Measurements from ENCODE around the gene RTN4. TPM values are rescaled to one million over a fixed set of nuclear protein-coding genes. Genes with fewer than 3 reads are reported as not detected.
A peak's percentile ranks its signal among the peaks of the same experiment; 100 is the strongest.

Gene RTN4
- total RNA-seq, 1 donor from 2014 or later: 384 TPM

GRCh38 chr2:54954158-54954557 is 96.1 kb downstream of the RTN4 start:
- no peak for TF ChIP-seq CTCF (conservative IDR thresholded peaks at IDR 0.05; ENCODE audit: low read depth, low read length)
- no peak for DNase-seq (ENCODE audit: low read depth)
- no peak overlapping the region for H3K4me3 ChIP-seq (ENCODE audit: low read depth, low read length)

- no peak overlapping the region for H3K4me3 ChIP-seq (ENCODE audit: low read depth, low read length)
- no peak for TF ChIP-seq CTCF (conservative IDR thresholded peaks at IDR 0.05; ENCODE audit: low read depth, low read length)
- no peak for DNase-seq (ENCODE audit: low read depth)
Observed at GRCh38 chr2:54952978-54953456, 97.2 kb downstream of the RTN4 start.

GRCh38 chr2:54952425-54952824 is 97.8 kb downstream of the RTN4 start:
- no peak overlapping the region for H3K4me3 ChIP-seq (ENCODE audit: low read depth, low read length)
- DNase-seq (ENCODE audit: low read depth): no peak
- TF ChIP-seq CTCF (conservative IDR thresholded peaks at IDR 0.05; ENCODE audit: low read depth, low read length): no peak

- DNase-seq (ENCODE audit: low read depth): no peak
- TF ChIP-seq CTCF (conservative IDR thresholded peaks at IDR 0.05; ENCODE audit: low read depth, low read length): no peak
- no peak overlapping the region for H3K4me3 ChIP-seq (ENCODE audit: low read depth, low read length)
Observed at GRCh38 chr2:54950811-54951210, 99.4 kb downstream of the RTN4 start.

GRCh38 chr2:54949431-54949830 is 100.8 kb downstream of the RTN4 start:
- TF ChIP-seq CTCF (conservative IDR thresholded peaks at IDR 0.05; ENCODE audit: low read depth, low read length): no peak
- DNase-seq (ENCODE audit: low read depth): peak; percentile 6
- H3K4me3 ChIP-seq (ENCODE audit: low read depth, low read length): no peak overlapping the region

- no peak for DNase-seq (ENCODE audit: low read depth)
- H3K4me3 ChIP-seq (ENCODE audit: low read depth, low read length): no peak overlapping the region
- no peak for TF ChIP-seq CTCF (conservative IDR thresholded peaks at IDR 0.05; ENCODE audit: low read depth, low read length)
Observed at GRCh38 chr2:54948120-54948519, 102.1 kb downstream of the RTN4 start.

GRCh38 chr2:54947646-54948045 is 102.6 kb downstream of the RTN4 start:
- DNase-seq (ENCODE audit: low read depth): no peak
- H3K4me3 ChIP-seq (ENCODE audit: low read depth, low read length): no peak overlapping the region
- no peak for TF ChIP-seq CTCF (conservative IDR thresholded peaks at IDR 0.05; ENCODE audit: low read depth, low read length)
